Astrocyte (in vitro differentiated cells and primary cell): ENCODE measurements around the gene CCDC178.

Experiments
- EZH2 ChIP-seq: IDR thresholded peaks from 2 replicates; pipeline ENCODE4 v1.6.1; 2012; ENCODE audit warnings: mild to moderate bottlenecking, low read length, inconsistent platforms; ENCODE audit not compliant: insufficient read depth
- TF ChIP-seq, protein P1 (sequence below): IDR thresholded peaks from 2 replicates; pipeline ENCODE4 v1.5.1; 2011; ENCODE audit warnings: low read depth, mild to moderate bottlenecking, inconsistent platforms, low read length, moderate library complexity; ENCODE audit not compliant: insufficient read depth

DNA sequence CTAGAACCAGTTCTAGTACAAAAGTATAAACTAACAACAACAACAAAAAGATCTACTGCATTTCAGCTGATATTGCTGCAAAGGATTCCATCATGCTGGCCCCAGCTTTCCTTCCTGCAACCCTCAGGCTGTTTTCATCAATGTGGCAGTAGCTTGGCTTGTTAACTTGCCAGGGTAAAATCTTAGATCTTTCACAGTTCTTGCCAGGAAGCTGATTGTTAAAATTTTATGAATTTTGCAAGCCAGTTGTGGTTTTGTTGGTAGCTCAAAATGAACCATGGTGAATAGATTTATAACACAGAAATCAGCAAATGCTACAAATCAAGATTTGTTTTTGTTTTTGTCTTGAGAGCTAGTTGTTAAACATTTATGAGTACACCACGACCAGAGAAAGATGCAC is 19.3 kb downstream of the CCDC178 start:
- TF ChIP-seq, protein P1, sequence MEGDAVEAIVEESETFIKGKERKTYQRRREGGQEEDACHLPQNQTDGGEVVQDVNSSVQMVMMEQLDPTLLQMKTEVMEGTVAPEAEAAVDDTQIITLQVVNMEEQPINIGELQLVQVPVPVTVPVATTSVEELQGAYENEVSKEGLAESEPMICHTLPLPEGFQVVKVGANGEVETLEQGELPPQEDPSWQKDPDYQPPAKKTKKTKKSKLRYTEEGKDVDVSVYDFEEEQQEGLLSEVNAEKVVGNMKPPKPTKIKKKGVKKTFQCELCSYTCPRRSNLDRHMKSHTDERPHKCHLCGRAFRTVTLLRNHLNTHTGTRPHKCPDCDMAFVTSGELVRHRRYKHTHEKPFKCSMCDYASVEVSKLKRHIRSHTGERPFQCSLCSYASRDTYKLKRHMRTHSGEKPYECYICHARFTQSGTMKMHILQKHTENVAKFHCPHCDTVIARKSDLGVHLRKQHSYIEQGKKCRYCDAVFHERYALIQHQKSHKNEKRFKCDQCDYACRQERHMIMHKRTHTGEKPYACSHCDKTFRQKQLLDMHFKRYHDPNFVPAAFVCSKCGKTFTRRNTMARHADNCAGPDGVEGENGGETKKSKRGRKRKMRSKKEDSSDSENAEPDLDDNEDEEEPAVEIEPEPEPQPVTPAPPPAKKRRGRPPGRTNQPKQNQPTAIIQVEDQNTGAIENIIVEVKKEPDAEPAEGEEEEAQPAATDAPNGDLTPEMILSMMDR = no peak
- TF ChIP-seq EZH2 = no peak
